Spleen (tissue), 11 donors: Measurements from ENCODE around the gene SLAMF9. TPM values are rescaled to one million over a fixed set of nuclear protein-coding genes. Genes with fewer than 3 reads are reported as not detected.
A peak's percentile ranks its signal among the peaks of the same experiment; 100 is the strongest.

Experiments
- DNase-seq: peaks from one replicate; pipeline ENCODE4 v3.0.0-alpha.2; 2020
- H3K27ac ChIP-seq, 8 donors: fragments of 200-600 bp; sonication (generic) in 7 of 8; 1 replicate in 4 of 8; 2 replicates in 4 of 8; pipeline versions ENCODE4 v1.5.0 to v1.8.0; 2016 to 2021; ENCODE audit warnings: inconsistent platforms in 4 of 8, mild to moderate bottlenecking in 4 of 8, moderate library complexity in 1 of 8
- H3K27me3 ChIP-seq, 7 donors: fragments of 200-600 bp; sonication (generic) in 6 of 7; replicated peaks in 1 of 7; 1 replicate in 4 of 7; 2 replicates in 3 of 7; pipeline versions ENCODE4 v1.5.0 to v1.8.0; 2016 to 2021; ENCODE audit warnings: inconsistent platforms in 3 of 7, mild to moderate bottlenecking in 1 of 7
- H3K36me3 ChIP-seq, 6 donors: fragments of 200-600 bp; sonication (generic) in 5 of 6; 1 replicate in 4 of 6; 2 replicates in 2 of 6; pipeline versions ENCODE4 v1.5.0 to v1.8.0; 2016 to 2021; ENCODE audit warnings: inconsistent platforms in 2 of 6
- H3K4me1 ChIP-seq, 6 donors: fragments of 200-600 bp; sonication (generic) in 5 of 6; 1 replicate in 3 of 6; 2 replicates in 3 of 6; pipeline versions ENCODE4 v1.5.0 to v1.8.0; 2016 to 2021; ENCODE audit warnings: inconsistent platforms in 3 of 6
- H3K4me3 ChIP-seq, 8 donors: fragments of 200-600 bp; sonication (generic) in 7 of 8; 1 replicate in 4 of 8; 2 replicates in 4 of 8; pipeline versions ENCODE4 v1.5.0 to v1.8.0; 2016 to 2021; ENCODE audit warnings: inconsistent platforms in 4 of 8, mild to moderate bottlenecking in 4 of 8, moderate library complexity in 2 of 8
- H3K9me3 ChIP-seq, 8 donors: fragments of 200-600 bp; sonication (generic) in 7 of 8; 1 replicate in 4 of 8; 2 replicates in 4 of 8; pipeline versions ENCODE4 v1.5.0 to v1.8.0; 2016 to 2021; ENCODE audit warnings: inconsistent platforms in 4 of 8
- POLR2A ChIP-seq, 3 donors: fragments of 450-650 bp; IDR thresholded peaks; one replicate each; pipeline ENCODE4 v1.5.1; 2017; ENCODE audit warnings: antibody characterized with exemption in 3 of 3, mild to moderate bottlenecking in 1 of 3
- POLR2AphosphoS5 ChIP-seq, 3 donors: sonication (generic); formaldehyde crosslinking; IDR thresholded peaks; one replicate each; pipeline ENCODE4 v1.5.1; 2017; ENCODE audit warnings: antibody characterized with exemption in 3 of 3
- WGBS, 5 donors: extraction: QIAGEN DNeasy Blood & Tissue Kit in 3 of 5; methylation state at CpG; one replicate each; pipeline versions ENCODE4 v1.1.5 to v1.1.7; 2013 to 2018; 5-methylcytosine and 5-hydroxymethylcytosine counted together
- intact Hi-C: fragments of 100-400 bp; cut with DNase I; formaldehyde crosslinking; loops from one replicate; pipeline ENCODE4 v1.15.0; 2023; ENCODE audit warnings: low total_unique reads
- polyA plus RNA-seq, 3 donors: library from polyadenylated mRNA; stranded (reverse); fragments of 200-250 nt; gene quantifications; one replicate each; pipeline ENCODE4 v1.2.1, GENCODE V29; 2013
- total RNA-seq, 7 donors: library from RNA; depleted of rRNA in 3 of 7; stranded (reverse); fragments of >200 nt in 3 of 7; fragmentation: NEBNext Ultra II Directional in 4 of 7; extraction: Animal tissue kit (Norgen Biotek cat#: 25700) in 4 of 7; gene quantifications; one replicate each; pipeline versions ENCODE4 v1.1.0 to v1.2.1, GENCODE V29; 2016 to 2021
- TF ChIP-seq, protein P1 (sequence below), 11 experiments: fragments of 200-600 bp in 7 of 11; fragments of 450-650 bp in 4 of 11; sonication (generic) in 4 of 11; IDR thresholded peaks in 8 of 11; conservative IDR thresholded peaks in 3 of 11; 1 replicate in 7 of 11; 2 replicates in 4 of 11; pipeline versions ENCODE4 v1.4.0 to v1.8.0; 2016 to 2021; ENCODE audit warnings: antibody characterized with exemption in 11 of 11, inconsistent platforms in 4 of 11, mild to moderate bottlenecking in 1 of 11
- donor health status: healthy with polysubstance abuse.
- donor health status: DM: no; HTN: no; CAD: no; lungs with moderate emphysema.
- donor health status: DM: no; HTN: no; CAD: no.
- donor health status: Bipolar disorder and iron deficiency.
- donor health status: healthy.
- donor health status: DM: no; HTN: no; CAD: no.
- donor health status: DM: yes; HTN: yes; CAD: no.

Gene SLAMF9
- total and polyA plus RNA-seq, 10 donors, result 0.14 to 1.3 (median 0.46) TPM; not detected in 4

- peaks cover 32 to 95% (median 59%) of the 10 kb centered on the region in 6 donors for H3K4me1 ChIP-seq
- intact Hi-C loops, result no loop called here
- peak; percentile 55 for DNase-seq
- H3K9me3 ChIP-seq, result no peaks in the 10 kb centered on the region
- no peak overlapping the region for H3K4me3 ChIP-seq
- no peaks in the 10 kb centered on the region for H3K27me3 ChIP-seq
- peak overlapping the region in 7 of 8 donors; percentile 5 to 97 (median 94) for H3K27ac ChIP-seq
- H3K36me3 ChIP-seq, result peaks cover 7 to 68% (median 41%) of the 10 kb centered on the region in 6 donors
- TF ChIP-seq POLR2A (IDR thresholded peaks at IDR 0.05) (no peak), POLR2AphosphoS5 (IDR thresholded peaks at IDR 0.05) (peak in 1 of 3 donors; percentile 7)
- WGBS, 5 donors, result 94 to 97% (median 96%) methylated on average over 9 to 10 of the region's 10 CpGs
These were observed 34.7 kb downstream of the SLAMF9 start for GRCh38 chr1:159919236-159919865.

GRCh38 chr1:159918352-159919200 lies 35.5 kb downstream of the SLAMF9 start:
- WGBS, 5 donors, result 87 to 92% (median 92%) methylated on average over 13 of the region's 13 CpGs
- peak; percentile 68 for DNase-seq

GRCh38 chr1:159917533-159918351 lies 36.3 kb downstream of the SLAMF9 start:
- intact Hi-C loops, result no loop called here
- Histone ChIP-seq H3K4me1 (peaks cover 28 to 95% (median 58%) of the 10 kb centered on the region in 6 donors), H3K36me3 (peaks cover 7 to 68% (median 41%) of the 10 kb centered on the region in 6 donors), H3K4me3 (no peak overlapping the region), H3K9me3 (no peaks in the 10 kb centered on the region), H3K27ac (peak overlapping the region in 5 of 8 donors; percentile 15 to 97 (median 61)), H3K27me3 (no peaks in the 10 kb centered on the region)
- TF ChIP-seq POLR2AphosphoS5 (IDR thresholded peaks at IDR 0.05) (peak in 2 of 3 donors; percentile 33 to 34), POLR2A (IDR thresholded peaks at IDR 0.05) (no peak)
- TF ChIP-seq, protein P1, sequence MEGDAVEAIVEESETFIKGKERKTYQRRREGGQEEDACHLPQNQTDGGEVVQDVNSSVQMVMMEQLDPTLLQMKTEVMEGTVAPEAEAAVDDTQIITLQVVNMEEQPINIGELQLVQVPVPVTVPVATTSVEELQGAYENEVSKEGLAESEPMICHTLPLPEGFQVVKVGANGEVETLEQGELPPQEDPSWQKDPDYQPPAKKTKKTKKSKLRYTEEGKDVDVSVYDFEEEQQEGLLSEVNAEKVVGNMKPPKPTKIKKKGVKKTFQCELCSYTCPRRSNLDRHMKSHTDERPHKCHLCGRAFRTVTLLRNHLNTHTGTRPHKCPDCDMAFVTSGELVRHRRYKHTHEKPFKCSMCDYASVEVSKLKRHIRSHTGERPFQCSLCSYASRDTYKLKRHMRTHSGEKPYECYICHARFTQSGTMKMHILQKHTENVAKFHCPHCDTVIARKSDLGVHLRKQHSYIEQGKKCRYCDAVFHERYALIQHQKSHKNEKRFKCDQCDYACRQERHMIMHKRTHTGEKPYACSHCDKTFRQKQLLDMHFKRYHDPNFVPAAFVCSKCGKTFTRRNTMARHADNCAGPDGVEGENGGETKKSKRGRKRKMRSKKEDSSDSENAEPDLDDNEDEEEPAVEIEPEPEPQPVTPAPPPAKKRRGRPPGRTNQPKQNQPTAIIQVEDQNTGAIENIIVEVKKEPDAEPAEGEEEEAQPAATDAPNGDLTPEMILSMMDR (IDR thresholded peaks at IDR 0.05 in 8 of 11, conservative IDR thresholded peaks at IDR 0.05 in 3 of 11), result no peak
- peak; percentile 63 for DNase-seq
- WGBS, 5 donors, result 67 to 74% (median 71%) methylated on average over 5 of the region's 5 CpGs

More at GRCh38 chr1:159918352-159919200, 35.5 kb downstream of the SLAMF9 start:
- H3K9me3 ChIP-seq, result no peaks in the 10 kb centered on the region
- no peaks in the 10 kb centered on the region for H3K27me3 ChIP-seq
- H3K36me3 ChIP-seq, result peaks cover 7 to 68% (median 41%) of the 10 kb centered on the region in 6 donors
- H3K4me3 ChIP-seq, result no peak overlapping the region
- H3K27ac ChIP-seq, result peak overlapping the region in 4 of 8 donors; percentile 5 to 97 (median 54)
- TF ChIP-seq POLR2A (IDR thresholded peaks at IDR 0.05) (no peak), POLR2AphosphoS5 (IDR thresholded peaks at IDR 0.05) (peak in 1 of 3 donors; percentile 23)
- H3K4me1 ChIP-seq, result peaks cover 32 to 95% (median 61%) of the 10 kb centered on the region in 6 donors
- intact Hi-C loops, result no loop called here

DNA sequence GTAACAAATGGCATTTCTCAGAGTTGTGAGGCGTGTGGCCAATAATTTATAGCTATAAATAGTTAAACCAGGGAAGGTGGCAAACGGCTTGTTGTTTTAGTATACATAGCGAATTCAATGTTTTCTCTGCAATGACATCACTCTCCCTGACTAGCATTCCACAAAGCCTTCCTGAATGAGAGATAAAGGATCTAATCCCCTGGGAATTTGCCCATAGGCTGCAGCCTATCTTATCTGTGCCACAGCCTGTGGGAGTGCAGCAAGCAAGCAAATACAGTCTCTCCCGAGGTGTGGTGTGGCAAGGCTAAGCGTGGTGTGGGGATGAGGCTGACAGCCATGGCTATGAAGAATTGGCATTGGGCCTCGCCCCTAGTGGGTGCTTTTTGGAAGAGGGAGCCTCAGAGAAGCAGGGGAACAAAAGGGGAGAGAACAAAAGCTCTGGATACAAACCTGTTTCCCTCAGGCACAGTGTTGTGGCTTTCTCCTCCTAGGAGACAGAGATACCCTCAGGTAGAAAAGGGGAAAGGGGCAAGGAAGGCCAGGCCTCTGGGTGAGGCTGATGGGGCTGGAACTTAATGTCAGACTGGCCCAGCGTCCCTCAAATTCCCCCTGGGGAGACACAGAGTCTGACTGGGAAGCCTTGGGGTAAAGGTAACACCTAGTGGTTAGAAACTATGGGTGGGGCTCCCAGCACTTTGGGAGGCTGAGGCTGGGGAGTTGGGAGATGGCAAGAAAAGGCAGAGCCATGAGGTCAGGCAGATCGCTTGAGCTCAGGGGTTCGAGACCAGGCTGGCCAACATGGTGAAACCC lies 37.6 kb downstream of the SLAMF9 start:
- no peaks in the 10 kb centered on the region for H3K27me3 ChIP-seq
- DNase-seq, result peak; percentile 64
- peaks cover 25 to 95% (median 56%) of the 10 kb centered on the region in 6 donors for H3K4me1 ChIP-seq
- intact Hi-C loops, result no loop called here
- H3K27ac ChIP-seq, result peak overlapping the region in 7 of 8 donors; percentile 27 to 94 (median 51)
- WGBS, 5 donors, result 66 to 79% (median 72%) methylated on average over 9 of the region's 9 CpGs
- no peak overlapping the region for H3K4me3 ChIP-seq
- no peaks in the 10 kb centered on the region for H3K9me3 ChIP-seq
- peaks cover 7 to 68% (median 41%) of the 10 kb centered on the region in 6 donors for H3K36me3 ChIP-seq
- peak in 2 of 3 donors; percentile 59 to 69 for TF ChIP-seq POLR2AphosphoS5 (IDR thresholded peaks at IDR 0.05)
- TF ChIP-seq POLR2A (IDR thresholded peaks at IDR 0.05), result no peak
